DND-41 (cell line): ENCODE measurements around the gene NEK7.

Experiments
- ATAC-seq: fragments of 200-7000 bp; cut with Tn5 transposase; 3 replicates; pipeline ENCODE4 v1.9.1; 2021; ENCODE audit warnings: low read depth; ENCODE audit not compliant: insufficient read depth
- DNase-seq: peaks from one replicate; pipeline ENCODE4 v3.0.0-alpha.2; 2020
- H2AFZ ChIP-seq: 2 replicates; pipeline ENCODE4 v1.6.0; 2012; ENCODE audit warnings: low read depth, low read length
- H3K27ac ChIP-seq: 2 replicates; pipeline ENCODE4 v1.5.1; 2012; ENCODE audit warnings: low read length, inconsistent platforms
- H3K27me3 ChIP-seq: fragments of 200-600 bp; sonication (generic); 2 replicates; pipeline ENCODE4 v1.6.0; 2012; ENCODE audit warnings: low read length, mild to moderate bottlenecking, inconsistent platforms; ENCODE audit not compliant: insufficient read depth, poor library complexity
- H3K36me3 ChIP-seq: 2 replicates; pipeline ENCODE4 v1.5.1; 2012; ENCODE audit warnings: low read length, inconsistent platforms; ENCODE audit not compliant: insufficient read depth
- H3K4me1 ChIP-seq: 2 replicates; pipeline ENCODE4 v1.5.1; 2012; ENCODE audit warnings: mild to moderate bottlenecking, low read length; ENCODE audit not compliant: insufficient read depth
- H3K4me2 ChIP-seq: 2 replicates; pipeline ENCODE4 v1.6.0; 2012; ENCODE audit warnings: mild to moderate bottlenecking, moderate library complexity, low read length, inconsistent platforms; ENCODE audit not compliant: insufficient read depth
- H3K4me3 ChIP-seq, 2 experiments: fragments of 200-600 bp in 1 of 2; shearing (Covaris generic) in 1 of 2; 2 replicates each; pipeline ENCODE4 v1.5.1; 2012 to 2016; ENCODE audit warnings: inconsistent platforms in 2 of 2, low read length in 2 of 2, mild to moderate bottlenecking in 2 of 2, low read depth in 1 of 2, moderate library complexity in 1 of 2
- H3K79me2 ChIP-seq: 2 replicates; pipeline ENCODE4 v1.6.0; 2012; ENCODE audit warnings: low read length, inconsistent platforms; ENCODE audit not compliant: insufficient read depth
- H3K9ac ChIP-seq: 2 replicates; pipeline ENCODE4 v1.6.0; 2012; ENCODE audit warnings: low read depth, mild to moderate bottlenecking, inconsistent platforms, low read length, moderate library complexity
- H3K9me3 ChIP-seq: 2 replicates; pipeline ENCODE4 v1.5.1; 2012; ENCODE audit warnings: low read length, moderate library complexity, mild to moderate bottlenecking, inconsistent platforms; ENCODE audit not compliant: insufficient read depth, severe bottlenecking
- H4K20me1 ChIP-seq: 2 replicates; pipeline ENCODE4 v1.6.0; 2012; ENCODE audit warnings: low read length; ENCODE audit not compliant: insufficient read depth
- EZH2 ChIP-seq: IDR thresholded peaks from 3 replicates; pipeline ENCODE4 v1.6.1; 2012; ENCODE audit warnings: borderline replicate concordance, low read depth, mild to moderate bottlenecking, moderate library complexity, low read length, inconsistent platforms; ENCODE audit not compliant: severe bottlenecking
- TF ChIP-seq, protein P1 (sequence below): IDR thresholded peaks from 2 replicates; pipeline ENCODE4 v1.5.1; 2012; ENCODE audit warnings: borderline replicate concordance, low read length, moderate library complexity, mild to moderate bottlenecking; ENCODE audit not compliant: poor library complexity, severe bottlenecking; ENCODE audit errors: extremely low read depth

The NEK7 gene

DNA sequence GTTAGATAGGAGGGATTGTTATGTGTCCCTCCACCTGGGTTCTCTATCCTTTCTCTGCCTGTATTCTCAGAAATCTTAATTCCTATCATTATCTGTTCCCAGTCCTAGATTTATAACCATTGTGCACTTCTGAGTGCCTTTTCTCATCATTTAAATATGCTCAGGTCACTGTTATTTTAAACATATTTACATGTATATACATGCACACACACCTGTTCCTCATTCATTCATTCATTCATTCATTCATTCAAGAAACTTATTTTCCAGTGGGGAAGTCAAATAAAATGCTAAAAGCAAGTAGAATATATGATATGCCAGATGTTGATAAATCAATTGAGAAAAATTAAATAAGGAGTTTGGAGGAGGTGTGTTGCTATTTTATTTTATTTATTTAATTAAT lies 110.3 kb downstream of the NEK7 start:
- peaks cover 35% of the 10 kb centered on the region for H3K79me2 ChIP-seq
- H4K20me1 ChIP-seq: 0 out of 2 replicates have a peak, but pooled peaks cover 4% of the 10 kb centered on the region
- no peak overlapping the region for H2AFZ ChIP-seq
- H3K9me3 ChIP-seq: no peaks in the 10 kb centered on the region
- H3K27ac ChIP-seq: no peak overlapping the region
- no peak overlapping the region for H3K4me2 ChIP-seq
- TF ChIP-seq, protein P1, sequence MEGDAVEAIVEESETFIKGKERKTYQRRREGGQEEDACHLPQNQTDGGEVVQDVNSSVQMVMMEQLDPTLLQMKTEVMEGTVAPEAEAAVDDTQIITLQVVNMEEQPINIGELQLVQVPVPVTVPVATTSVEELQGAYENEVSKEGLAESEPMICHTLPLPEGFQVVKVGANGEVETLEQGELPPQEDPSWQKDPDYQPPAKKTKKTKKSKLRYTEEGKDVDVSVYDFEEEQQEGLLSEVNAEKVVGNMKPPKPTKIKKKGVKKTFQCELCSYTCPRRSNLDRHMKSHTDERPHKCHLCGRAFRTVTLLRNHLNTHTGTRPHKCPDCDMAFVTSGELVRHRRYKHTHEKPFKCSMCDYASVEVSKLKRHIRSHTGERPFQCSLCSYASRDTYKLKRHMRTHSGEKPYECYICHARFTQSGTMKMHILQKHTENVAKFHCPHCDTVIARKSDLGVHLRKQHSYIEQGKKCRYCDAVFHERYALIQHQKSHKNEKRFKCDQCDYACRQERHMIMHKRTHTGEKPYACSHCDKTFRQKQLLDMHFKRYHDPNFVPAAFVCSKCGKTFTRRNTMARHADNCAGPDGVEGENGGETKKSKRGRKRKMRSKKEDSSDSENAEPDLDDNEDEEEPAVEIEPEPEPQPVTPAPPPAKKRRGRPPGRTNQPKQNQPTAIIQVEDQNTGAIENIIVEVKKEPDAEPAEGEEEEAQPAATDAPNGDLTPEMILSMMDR: no peak
- TF ChIP-seq EZH2: no peak
- no peaks in the 10 kb centered on the region for H3K4me1 ChIP-seq
- no peak for ATAC-seq
- DNase-seq: no peak
- no peak overlapping the region for H3K9ac ChIP-seq
- H3K4me3 ChIP-seq: no peak overlapping the region
- H3K27me3 ChIP-seq: no peaks in the 10 kb centered on the region
- H3K36me3 ChIP-seq: peaks cover 36% of the 10 kb centered on the region

DNA sequence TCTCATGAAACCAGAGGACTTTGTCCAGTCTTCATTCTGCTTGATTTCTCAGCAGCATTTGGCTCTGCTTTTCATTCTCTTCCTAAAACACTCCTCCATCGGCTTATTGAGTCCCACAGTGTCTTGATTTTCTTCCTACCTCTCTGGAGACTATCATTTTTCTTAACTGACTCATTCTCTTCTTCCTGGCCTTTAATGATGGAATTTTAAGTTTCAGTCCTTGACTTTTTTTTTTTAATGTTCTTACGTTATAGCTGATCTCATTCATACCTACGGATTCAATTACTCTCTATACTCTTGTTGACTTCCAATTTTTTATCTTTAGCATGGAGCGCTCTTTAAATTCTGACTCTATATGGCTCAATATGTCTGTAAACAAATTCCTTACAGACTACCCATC lies 111.1 kb downstream of the NEK7 start:
- Histone ChIP-seq H3K27me3 (no peaks in the 10 kb centered on the region), H3K36me3 (peaks cover 36% of the 10 kb centered on the region), H4K20me1 (0 out of 2 replicates have a peak, but pooled peaks cover 4% of the 10 kb centered on the region), H2AFZ (no peak overlapping the region), H3K4me2 (no peak overlapping the region), H3K9me3 (no peaks in the 10 kb centered on the region), H3K4me1 (no peaks in the 10 kb centered on the region), H3K4me3 (no peak overlapping the region), H3K79me2 (peaks cover 30% of the 10 kb centered on the region), H3K9ac (no peak overlapping the region), H3K27ac (no peak overlapping the region)
- DNase-seq (no peak), ATAC-seq (no peak)
- TF ChIP-seq, protein P1: no peak
- TF ChIP-seq EZH2: no peak

DNA sequence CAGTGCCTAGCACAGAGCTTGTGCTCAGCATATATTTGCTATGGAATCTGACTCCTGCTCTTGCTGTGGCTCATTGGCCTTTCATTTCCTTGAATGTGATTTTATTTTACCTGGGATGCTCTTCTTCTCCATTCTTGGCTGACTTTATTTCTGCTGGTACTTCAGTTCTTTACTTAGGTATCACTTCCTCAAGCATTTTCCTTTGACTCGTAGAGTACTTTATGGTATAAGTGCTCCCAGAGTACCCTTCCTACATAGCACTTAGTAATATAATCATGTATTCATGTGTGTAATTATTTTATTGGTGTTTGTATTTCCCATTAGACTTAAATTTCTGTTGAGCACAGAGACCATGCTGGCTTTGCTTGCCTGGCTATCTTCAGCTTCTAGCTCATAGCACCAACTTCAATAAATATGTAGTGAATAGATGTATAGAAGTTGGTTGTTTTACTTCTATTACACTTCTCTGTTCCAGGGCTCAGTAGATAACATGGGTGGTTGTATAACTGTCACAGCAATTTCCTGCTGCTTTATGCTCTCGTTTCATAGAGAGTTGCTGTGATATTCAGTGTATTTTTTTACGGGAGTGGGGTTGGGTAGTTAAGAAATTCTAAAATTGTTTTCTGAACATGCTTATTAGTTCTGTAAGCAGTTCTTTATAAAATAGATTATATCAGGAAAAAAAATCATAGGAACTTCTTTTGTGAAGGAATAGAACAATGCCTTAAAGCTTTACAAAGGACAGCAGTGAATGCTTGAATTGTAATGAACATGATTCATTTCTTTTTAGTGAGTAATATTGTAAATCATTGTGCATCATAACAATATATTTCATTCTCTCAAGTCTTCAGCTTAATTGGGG lies 112.2 kb downstream of the NEK7 start:
- H3K27me3 ChIP-seq: no peaks in the 10 kb centered on the region
- no peak for TF ChIP-seq EZH2
- TF ChIP-seq, protein P1: no peak
- H3K9me3 ChIP-seq: no peaks in the 10 kb centered on the region
- H3K4me1 ChIP-seq: no peaks in the 10 kb centered on the region
- peaks cover 33% of the 10 kb centered on the region for H3K36me3 ChIP-seq
- no peak overlapping the region for H3K27ac ChIP-seq
- ATAC-seq: no peak
- no peak for DNase-seq
- H4K20me1 ChIP-seq: 0 out of 2 replicates have a peak, but pooled peaks cover 4% of the 10 kb centered on the region
- H2AFZ ChIP-seq: no peak overlapping the region
- H3K79me2 ChIP-seq: peaks cover 33% of the 10 kb centered on the region
- no peak overlapping the region for H3K4me2 ChIP-seq
- H3K9ac ChIP-seq: no peak overlapping the region
- no peak overlapping the region for H3K4me3 ChIP-seq
